HepG2 (cell line): ENCODE measurements around the gene OGFOD3. TPM values are rescaled to one million over a fixed set of nuclear protein-coding genes. Genes with fewer than 3 reads are reported as not detected.

Experiments
- ARID3A ChIP-seq: IDR thresholded peaks from 2 replicates; pipeline ENCODE4 v1.6.1; 2012; ENCODE audit warnings: low read depth, low read length, improper control_type of control experiment
- ARNT ChIP-seq: fragments of 450-650 bp; IDR thresholded peaks from 2 replicates; pipeline ENCODE4 v1.6.1; 2017
- ATF7-NPFF ChIP-seq: sonication (generic); formaldehyde crosslinking; IDR thresholded peaks from 2 replicates; pipeline ENCODE4 v1.8.1; 2023; ENCODE audit warnings: mild to moderate bottlenecking, low read depth, missing genetic modification reagents, moderate library complexity
- CREBL2 ChIP-seq: sonication (generic); formaldehyde crosslinking; IDR thresholded peaks from 2 replicates; pipeline ENCODE4 v1.8.1; 2023; ENCODE audit warnings: missing genetic modification reagents, mild to moderate bottlenecking, borderline replicate concordance
- CTCF ChIP-seq: sonication (generic); formaldehyde crosslinking; IDR thresholded peaks from 2 replicates; pipeline ENCODE4 v1.5.0; 2020; ENCODE audit warnings: mild to moderate bottlenecking, missing genetic modification reagents, moderate library complexity
- EP300 ChIP-seq, 3 experiments: sonication (generic) in 1 of 3; formaldehyde crosslinking in 1 of 3; IDR thresholded peaks; 2 replicates each; pipeline versions ENCODE4 v1.5.1 to v1.6.1; 2011 to 2020; ENCODE audit warnings: low read depth in 2 of 3, low read length in 2 of 3, borderline replicate concordance in 1 of 3, improper control_type of control experiment in 1 of 3, mild to moderate bottlenecking in 1 of 3, missing genetic modification reagents in 1 of 3, moderate library complexity in 1 of 3
- FOXK2 ChIP-seq: fragments of 450-650 bp; IDR thresholded peaks from 2 replicates; pipeline ENCODE4 v1.6.1; 2016
- FOXM1 ChIP-seq: sonication (generic); formaldehyde crosslinking; IDR thresholded peaks from 2 replicates; pipeline ENCODE4 v1.5.0; 2020; ENCODE audit warnings: missing genetic modification reagents
- HNRNPLL ChIP-seq: fragments of 200-400 bp; formaldehyde crosslinking; IDR thresholded peaks from 2 replicates; pipeline ENCODE4 v1.6.1; 2017; ENCODE audit warnings: mild to moderate bottlenecking, low read depth, low read length; ENCODE audit not compliant: poor library complexity, severe bottlenecking
- NR0B2 ChIP-seq: sonication (generic); formaldehyde crosslinking; IDR thresholded peaks from 2 replicates; pipeline ENCODE4 v1.4.0; 2020; ENCODE audit warnings: mild to moderate bottlenecking, missing genetic modification reagents
- PHB2 ChIP-seq: fragments of 450-650 bp; IDR thresholded peaks from 2 replicates; pipeline ENCODE4 v1.6.1; 2018; ENCODE audit not compliant: partially characterized antibody
- SMAD3 ChIP-seq: sonication (generic); formaldehyde crosslinking; IDR thresholded peaks from 2 replicates; pipeline ENCODE4 v1.4.0; 2020; ENCODE audit warnings: missing genetic modification reagents
- SMC3 ChIP-seq: IDR thresholded peaks from 2 replicates; pipeline ENCODE4 v1.6.1; 2011; ENCODE audit warnings: low read length, improper control_type of control experiment
- TFAP4 ChIP-seq: sonication (generic); IDR thresholded peaks from 2 replicates; pipeline ENCODE4 v1.6.1; 2016; ENCODE audit warnings: low read depth, borderline replicate concordance
- UBTF ChIP-seq: sonication (generic); formaldehyde crosslinking; IDR thresholded peaks from 2 replicates; pipeline ENCODE4 v1.4.0; 2020; ENCODE audit warnings: mild to moderate bottlenecking, missing genetic modification reagents
- ZMAT3 ChIP-seq: sonication (generic); formaldehyde crosslinking; conservative IDR thresholded peaks from 2 replicates; pipeline ENCODE4 v1.7.0; 2021; ENCODE audit warnings: missing genetic modification reagents
- ZNF549 ChIP-seq: sonication (generic); formaldehyde crosslinking; IDR thresholded peaks from 2 replicates; pipeline ENCODE4 v1.5.0; 2020; ENCODE audit warnings: missing genetic modification reagents
- ZNF562 ChIP-seq: sonication (generic); formaldehyde crosslinking; IDR thresholded peaks from 2 replicates; pipeline ENCODE4 v1.8.0; 2022; ENCODE audit warnings: missing genetic modification reagents, borderline replicate concordance
- polyA plus RNA-seq, 8 experiments: library from polyadenylated mRNA; depleted of rRNA in 3 of 8; stranded (reverse) in 7 of 8; unstranded in 1 of 8; fragments of >200 nt; fragmentation: Illumina TruSeq in 4 of 8; extraction: Trizol in 4 of 8; gene quantifications; 2 replicates each; pipeline versions ENCODE4 v1.2.1 to v1.2.3, GENCODE V29; 2011 to 2016; ENCODE audit warnings: low read depth in 4 of 8, missing spikeins in 1 of 8, mixed read lengths in 1 of 8; ENCODE audit not compliant: insufficient read depth in 1 of 8
- total RNA-seq, 5 experiments: library from RNA; depleted of rRNA; stranded (reverse); fragments of >200 nt; fragmentation: Illumina TruSeq; extraction: Trizol; gene quantifications; 2 replicates each; pipeline ENCODE4 v1.2.3, GENCODE V29; 2016; ENCODE audit warnings: low read depth in 1 of 5
- TF ChIP-seq, protein P1 (sequence below): sonication (generic); formaldehyde crosslinking; conservative IDR thresholded peaks from 2 replicates; pipeline ENCODE4 v1.4.0; 2020; ENCODE audit warnings: missing genetic modification reagents

The OGFOD3 gene
- total and polyA plus RNA-seq, 2 of the 13 experiments (the other 11 are each of a cell fraction or from before 2014, with no cell fraction given), result 40.0 to 42.1 TPM

DNA sequence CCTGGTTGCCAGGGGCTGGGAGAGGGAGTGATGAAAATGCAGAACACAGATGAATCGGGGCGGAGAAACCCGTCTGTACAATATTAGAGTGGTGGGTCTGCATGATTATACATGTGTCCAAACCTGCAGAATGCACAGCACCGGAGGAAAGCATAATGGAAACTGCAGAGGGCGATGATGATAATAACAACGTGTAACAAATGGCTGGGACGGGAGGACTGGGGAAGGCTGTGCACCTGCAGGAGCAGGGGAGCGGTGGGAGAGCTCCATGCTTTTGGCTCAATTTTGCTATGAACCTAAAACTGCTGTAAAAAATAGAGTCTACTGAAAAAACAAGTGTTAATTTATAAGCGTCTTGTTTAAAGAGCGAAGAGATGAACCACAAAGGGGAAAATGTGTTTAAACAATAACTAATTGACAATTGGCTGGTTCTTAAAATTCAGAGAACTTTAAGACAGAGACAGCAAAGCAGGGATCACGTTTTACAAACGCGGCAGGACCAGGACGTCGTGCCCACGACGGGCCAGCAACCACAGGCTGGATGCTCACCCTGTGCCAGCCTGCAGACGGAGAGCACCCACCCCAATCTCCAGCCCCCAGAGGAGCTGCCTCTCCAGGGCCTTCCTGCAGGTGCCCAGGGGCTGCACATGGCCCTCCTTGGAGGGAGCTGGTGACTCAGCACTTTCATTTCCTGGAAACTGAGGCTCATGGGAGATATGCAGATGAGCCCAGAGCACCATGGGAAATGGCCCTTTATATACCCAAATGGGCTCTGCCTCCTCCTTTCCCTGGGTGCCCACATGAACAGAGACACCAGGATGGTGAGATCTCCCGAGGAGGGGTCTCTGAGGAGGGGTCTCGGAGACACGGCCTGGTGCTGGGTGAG is 59.7 kb downstream of the OGFOD3 start, which contains the start of gene TEX19 (continued):
- TF ChIP-seq ZMAT3 (CRISPR knock-in tag) (no peak), EP300 (IDR thresholded peaks at IDR 0.05; ENCODE audit: low read depth in 2 of 2, low read length in 2 of 2) (no peak), EP300 (CRISPR knock-in tag; IDR thresholded peaks at IDR 0.05; ENCODE audit: borderline replicate concordance) (0 out of 2 replicates have a peak, but pooled peaks have one; percentile 34), UBTF (no peak), SMC3 (peak; percentile 30), ATF7-NPFF (peak; percentile 37; the same call in 1 of the 2 replicates), SMAD3 (CRISPR knock-in tag) (no peak), CTCF (peak; percentile 53), FOXM1 (CRISPR knock-in tag) (no peak), FOXK2 (no peak), ARNT (no peak), ARID3A (no peak), TFAP4 (no peak), PHB2 (no peak), ZNF562 (CRISPR knock-in tag) (no peak), ZNF549 (no peak), NR0B2 (CRISPR knock-in tag) (0 out of 2 replicates have a peak, but pooled peaks have one; percentile 30), HNRNPLL (no peak), CREBL2 (CRISPR knock-in tag) (no peak; the same call in 1 of the 2 replicates)
- TF ChIP-seq, protein P1, sequence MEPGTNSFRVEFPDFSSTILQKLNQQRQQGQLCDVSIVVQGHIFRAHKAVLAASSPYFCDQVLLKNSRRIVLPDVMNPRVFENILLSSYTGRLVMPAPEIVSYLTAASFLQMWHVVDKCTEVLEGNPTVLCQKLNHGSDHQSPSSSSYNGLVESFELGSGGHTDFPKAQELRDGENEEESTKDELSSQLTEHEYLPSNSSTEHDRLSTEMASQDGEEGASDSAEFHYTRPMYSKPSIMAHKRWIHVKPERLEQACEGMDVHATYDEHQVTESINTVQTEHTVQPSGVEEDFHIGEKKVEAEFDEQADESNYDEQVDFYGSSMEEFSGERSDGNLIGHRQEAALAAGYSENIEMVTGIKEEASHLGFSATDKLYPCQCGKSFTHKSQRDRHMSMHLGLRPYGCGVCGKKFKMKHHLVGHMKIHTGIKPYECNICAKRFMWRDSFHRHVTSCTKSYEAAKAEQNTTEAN (CRISPR knock-in tag), result no peak
